Brain microvascular endothelial cell (primary cell): ENCODE data around the gene LONRF3.

Experiments
- DNase-seq: peaks from one replicate; pipeline ENCODE4 v3.0.0-alpha.2; 2020
- H3K27ac ChIP-seq: fragments of 250-450 bp; sonication (Bioruptor Pico); 2 replicates; pipeline ENCODE4 v1.5.1; 2020; ENCODE audit warnings: mild to moderate bottlenecking, moderate library complexity
- H3K27me3 ChIP-seq: fragments of 250-450 bp; sonication (Bioruptor Pico); replicated peaks from 2 replicates; pipeline ENCODE4 v1.5.1; 2020; ENCODE audit warnings: mild to moderate bottlenecking
- H3K36me3 ChIP-seq: fragments of 250-450 bp; sonication (Bioruptor Pico); replicated peaks from 2 replicates; pipeline ENCODE4 v1.5.1; 2020; ENCODE audit warnings: mild to moderate bottlenecking
- H3K4me3 ChIP-seq: 2 replicates; pipeline ENCODE4 v1.5.1; 2011; ENCODE audit warnings: low read depth, mild to moderate bottlenecking, control low read depth, low read length, moderate library complexity
- in situ Hi-C: cut with HindIII; loops from 2 replicates; pipeline ENCODE4 v1.10.0; 2017; ENCODE audit warnings: low sequenced_read_pairs, low pct_ligation_motif_present
- TF ChIP-seq, protein P1 (sequence below): IDR thresholded peaks from 2 replicates; pipeline ENCODE4 v1.5.1; 2011; ENCODE audit warnings: low read depth, mild to moderate bottlenecking, moderate library complexity, low read length, control low read depth, inconsistent platforms; ENCODE audit errors: missing control alignments

LONRF3 gene

GRCh38 chrX:118977424-118977823, 3.0 kb downstream of the LONRF3 start:
- in situ Hi-C loops, result no loop called here
- TF ChIP-seq, protein P1, sequence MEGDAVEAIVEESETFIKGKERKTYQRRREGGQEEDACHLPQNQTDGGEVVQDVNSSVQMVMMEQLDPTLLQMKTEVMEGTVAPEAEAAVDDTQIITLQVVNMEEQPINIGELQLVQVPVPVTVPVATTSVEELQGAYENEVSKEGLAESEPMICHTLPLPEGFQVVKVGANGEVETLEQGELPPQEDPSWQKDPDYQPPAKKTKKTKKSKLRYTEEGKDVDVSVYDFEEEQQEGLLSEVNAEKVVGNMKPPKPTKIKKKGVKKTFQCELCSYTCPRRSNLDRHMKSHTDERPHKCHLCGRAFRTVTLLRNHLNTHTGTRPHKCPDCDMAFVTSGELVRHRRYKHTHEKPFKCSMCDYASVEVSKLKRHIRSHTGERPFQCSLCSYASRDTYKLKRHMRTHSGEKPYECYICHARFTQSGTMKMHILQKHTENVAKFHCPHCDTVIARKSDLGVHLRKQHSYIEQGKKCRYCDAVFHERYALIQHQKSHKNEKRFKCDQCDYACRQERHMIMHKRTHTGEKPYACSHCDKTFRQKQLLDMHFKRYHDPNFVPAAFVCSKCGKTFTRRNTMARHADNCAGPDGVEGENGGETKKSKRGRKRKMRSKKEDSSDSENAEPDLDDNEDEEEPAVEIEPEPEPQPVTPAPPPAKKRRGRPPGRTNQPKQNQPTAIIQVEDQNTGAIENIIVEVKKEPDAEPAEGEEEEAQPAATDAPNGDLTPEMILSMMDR, result no peak
- no peaks in the 10 kb centered on the region for H3K36me3 ChIP-seq
- H3K27ac ChIP-seq, result no peak overlapping the region
- H3K4me3 ChIP-seq, result no peak overlapping the region
- no peak for DNase-seq
- H3K27me3 ChIP-seq, result peaks cover 18% of the 10 kb centered on the region

DNA sequence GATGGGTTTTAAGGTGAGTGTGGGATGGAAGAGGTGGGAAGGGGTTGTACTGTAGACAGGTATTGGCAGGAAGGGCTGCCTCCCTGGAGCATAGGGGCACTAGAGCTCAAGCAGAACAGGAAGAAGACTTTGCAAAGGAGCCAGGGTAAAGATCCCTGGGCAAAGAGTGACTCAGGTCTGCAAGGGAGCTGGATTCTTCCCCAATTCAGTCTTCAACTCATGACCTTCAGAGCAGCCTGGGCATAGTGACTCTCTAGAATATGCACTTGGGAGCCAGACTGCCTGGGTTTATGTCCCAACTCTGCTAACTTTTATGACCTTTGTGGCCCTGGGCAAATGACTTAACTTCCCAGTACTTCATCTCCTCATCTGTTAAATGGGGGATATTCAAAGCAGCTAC, 4.0 kb downstream of the LONRF3 start:
- TF ChIP-seq, protein P1, result no peak
- in situ Hi-C loops, result no loop called here

DNA sequence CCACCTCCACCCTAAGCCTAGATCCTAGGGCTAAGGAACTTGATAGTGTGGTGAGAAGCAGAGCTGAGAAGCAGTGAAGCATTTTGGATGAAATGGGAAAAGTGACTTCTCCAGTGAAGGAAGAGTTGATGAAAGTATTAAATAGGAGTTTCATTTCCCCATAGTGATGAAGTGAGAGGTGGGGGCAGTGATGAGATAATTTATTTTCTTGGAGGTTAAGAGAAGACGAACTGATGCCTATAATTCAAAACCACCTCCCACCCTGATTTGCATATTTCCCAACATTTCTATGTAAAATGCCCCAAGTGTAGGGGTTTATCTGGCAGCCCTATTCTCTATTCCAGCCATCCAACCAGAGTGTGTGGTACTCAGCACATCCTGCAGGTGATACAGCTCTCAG, 6.3 kb downstream of the LONRF3 start:
- no peak overlapping the region for H3K27ac ChIP-seq
- no peaks in the 10 kb centered on the region for H3K27me3 ChIP-seq
- DNase-seq, result no peak
- H3K4me3 ChIP-seq, result no peak overlapping the region
- in situ Hi-C loops, result no loop called here
- TF ChIP-seq, protein P1, result no peak
- no peaks in the 10 kb centered on the region for H3K36me3 ChIP-seq

More for the DNA sequence above, 4.0 kb downstream of the LONRF3 start:
- no peak for DNase-seq
- H3K4me3 ChIP-seq, result no peak overlapping the region
- no peak overlapping the region for H3K27ac ChIP-seq
- no peaks in the 10 kb centered on the region for H3K36me3 ChIP-seq
- H3K27me3 ChIP-seq, result peaks cover 12% of the 10 kb centered on the region

- in situ Hi-C loops, result no loop called here
- Histone ChIP-seq H3K36me3 (no peaks in the 10 kb centered on the region), H3K27me3 (no peaks in the 10 kb centered on the region), H3K4me3 (no peak overlapping the region), H3K27ac (no peak overlapping the region)
- no peak for DNase-seq
- TF ChIP-seq, protein P1, result no peak
These were observed 9.1 kb downstream of the LONRF3 start for GRCh38 chrX:118983513-118983912.

DNA sequence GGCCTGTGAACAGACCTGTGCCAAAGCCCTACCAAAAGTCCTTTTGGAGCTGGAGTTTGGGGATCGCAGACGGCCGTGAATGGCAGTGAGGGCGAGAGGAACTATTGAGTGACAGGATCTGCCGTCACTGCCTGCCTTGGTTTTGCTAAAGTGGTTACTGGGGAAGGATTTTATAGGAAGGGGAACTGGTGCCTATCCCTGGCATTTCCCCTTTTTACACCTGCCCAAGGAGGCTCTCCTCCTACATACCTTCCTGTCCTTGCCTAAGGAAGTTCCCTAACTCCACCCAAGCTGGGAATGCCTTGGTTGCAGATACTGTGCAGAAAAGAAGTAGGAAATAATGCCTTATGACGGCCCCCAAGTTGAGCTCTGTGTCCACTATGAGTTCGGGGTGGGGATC, 14.5 kb downstream of the LONRF3 start:
- in situ Hi-C loops, result no loop called here
- Histone ChIP-seq H3K27me3 (no peaks in the 10 kb centered on the region), H3K27ac (no peak overlapping the region), H3K4me3 (no peak overlapping the region), H3K36me3 (no peaks in the 10 kb centered on the region)
- DNase-seq, result no peak
- TF ChIP-seq, protein P1, result no peak

- Histone ChIP-seq H3K36me3 (no peaks in the 10 kb centered on the region), H3K4me3 (no peak overlapping the region), H3K27me3 (no peaks in the 10 kb centered on the region), H3K27ac (no peak overlapping the region)
- in situ Hi-C loops, result no loop called here
- TF ChIP-seq, protein P1, result no peak
- no peak for DNase-seq
These were observed 15.5 kb downstream of the LONRF3 start for GRCh38 chrX:118989886-118990285.
